ENCODE measurements around the gene RAD54L.

- TF ChIP-seq CTCF (conservative IDR thresholded peaks at IDR 0.05): no peak
- no peak for TF ChIP-seq EZH2 (IDR thresholded peaks at IDR 0.05; ENCODE audit: low read depth)
Measured at GRCh38 chr1:46284058-46284457, 36.5 kb downstream of the RAD54L start.

Data from PC-9 (cell line).